Fibroblast of the conjunctiva (primary cell): ENCODE results near the gene RSPO4.

Experiments
- DNase-seq: peaks from one replicate; pipeline ENCODE4 v3.0.0-alpha.2; 2010; ENCODE audit warnings: low read depth

RSPO4 gene

DNA sequence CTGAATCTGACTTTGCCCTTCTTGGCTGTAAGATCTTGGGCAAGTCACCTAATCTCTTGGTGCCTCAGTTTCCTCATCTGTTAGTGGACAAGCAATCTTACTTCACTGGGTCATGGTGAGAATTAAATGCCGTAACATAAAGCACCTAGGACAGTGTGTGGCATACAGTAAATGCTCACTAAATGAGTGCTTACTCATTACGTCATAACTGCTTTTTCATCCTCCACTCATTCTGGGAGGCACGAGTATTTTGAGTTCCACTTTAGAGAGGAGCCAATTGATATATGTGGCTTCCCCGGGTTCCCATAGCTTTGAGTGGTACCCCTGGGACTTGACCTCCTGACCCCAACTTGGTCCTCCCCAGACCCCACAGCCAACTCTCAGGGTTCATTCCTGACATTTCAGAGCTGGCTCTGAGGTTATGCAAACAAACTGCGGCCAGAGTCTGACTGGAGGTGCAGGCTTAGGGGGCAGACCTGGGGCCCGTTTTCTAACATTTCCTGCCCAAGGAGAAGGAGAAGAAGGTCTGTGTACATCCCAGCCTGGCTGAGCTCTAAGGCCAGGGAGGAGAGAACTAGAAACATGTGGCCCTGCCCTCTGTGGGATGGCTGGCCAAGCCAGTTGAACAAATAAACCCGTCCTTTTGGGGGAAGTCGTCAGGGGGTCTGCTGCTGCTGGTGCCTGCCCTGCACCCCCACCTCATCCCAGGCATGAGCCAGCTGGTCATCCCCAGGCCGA lies 91.8 kb downstream of the RSPO4 start:
- no peak for DNase-seq

DNA sequence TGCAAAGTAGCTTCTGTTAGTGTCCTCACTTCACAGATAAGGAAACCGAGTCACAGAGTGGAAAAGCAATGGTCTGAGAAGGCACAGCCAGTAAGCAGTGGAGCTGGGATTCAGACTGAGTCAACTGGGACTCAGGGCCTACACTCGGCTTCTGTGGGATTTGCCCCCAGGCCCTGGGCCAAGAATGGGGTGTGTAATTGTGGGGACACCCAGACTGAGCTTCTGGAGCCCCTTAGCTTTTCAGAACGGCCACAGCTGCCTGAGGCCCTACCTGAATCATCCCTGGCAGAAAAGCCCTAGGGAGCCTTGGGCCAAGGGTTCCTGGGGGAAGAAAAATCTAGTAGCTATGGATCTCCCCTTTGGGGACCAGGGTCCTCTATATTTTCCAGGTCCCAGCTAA lies 92.5 kb downstream of the RSPO4 start:
- DNase-seq = no peak
